ENCODE measurements around the gene ZBTB7C. TPM values are rescaled to one million over a fixed set of nuclear protein-coding genes. Genes with fewer than 3 reads are reported as not detected.

Gene ZBTB7C
- total RNA-seq, 4 donors from 2014 or later: 26.0 to 50.6 (median 46.2) TPM

DNA sequence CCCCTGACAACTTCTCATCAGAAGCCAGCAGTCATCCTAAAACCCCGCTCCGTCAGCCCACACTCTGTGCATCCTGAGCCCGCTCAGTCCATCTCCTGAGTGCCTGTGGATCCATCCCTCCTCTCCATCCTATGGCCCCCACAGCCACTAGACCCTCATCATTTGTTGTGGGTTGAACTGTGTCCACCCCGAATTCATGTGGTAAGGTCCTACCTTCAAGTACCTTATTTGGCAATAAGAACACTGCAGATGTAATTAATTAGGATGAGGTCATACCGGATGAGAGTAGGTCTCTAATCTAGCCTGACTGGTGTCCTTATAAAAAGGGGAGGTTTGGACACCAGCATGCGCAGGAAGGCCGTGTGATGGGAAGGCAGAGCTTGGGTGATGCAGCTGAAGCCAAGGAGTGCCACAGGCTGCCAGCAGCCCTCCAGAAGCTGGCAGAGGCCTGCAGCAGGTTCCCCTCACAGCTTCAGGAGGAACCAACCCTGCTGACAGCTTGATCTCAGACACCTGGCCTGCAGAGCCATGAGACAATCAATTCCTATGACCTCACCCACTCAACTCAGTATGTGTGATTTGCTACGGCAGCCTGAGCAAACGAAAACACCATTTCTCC lies 192.4 kb downstream of the ZBTB7C start:
- no peaks in the 10 kb centered on the region for H3K36me3 ChIP-seq
- WGBS: 87% methylated on average over 9 of the region's 9 CpGs
- H3K27me3 ChIP-seq: no peaks in the 10 kb centered on the region
- H3K9me3 ChIP-seq: no peaks in the 10 kb centered on the region
- DNase-seq (ENCODE audit: low spot score in 2 of 2): no peak
- no peak overlapping the region for H3K27ac ChIP-seq
- H3K4me1 ChIP-seq: peaks cover 2% of the 10 kb centered on the region
- TF ChIP-seq, protein P1, sequence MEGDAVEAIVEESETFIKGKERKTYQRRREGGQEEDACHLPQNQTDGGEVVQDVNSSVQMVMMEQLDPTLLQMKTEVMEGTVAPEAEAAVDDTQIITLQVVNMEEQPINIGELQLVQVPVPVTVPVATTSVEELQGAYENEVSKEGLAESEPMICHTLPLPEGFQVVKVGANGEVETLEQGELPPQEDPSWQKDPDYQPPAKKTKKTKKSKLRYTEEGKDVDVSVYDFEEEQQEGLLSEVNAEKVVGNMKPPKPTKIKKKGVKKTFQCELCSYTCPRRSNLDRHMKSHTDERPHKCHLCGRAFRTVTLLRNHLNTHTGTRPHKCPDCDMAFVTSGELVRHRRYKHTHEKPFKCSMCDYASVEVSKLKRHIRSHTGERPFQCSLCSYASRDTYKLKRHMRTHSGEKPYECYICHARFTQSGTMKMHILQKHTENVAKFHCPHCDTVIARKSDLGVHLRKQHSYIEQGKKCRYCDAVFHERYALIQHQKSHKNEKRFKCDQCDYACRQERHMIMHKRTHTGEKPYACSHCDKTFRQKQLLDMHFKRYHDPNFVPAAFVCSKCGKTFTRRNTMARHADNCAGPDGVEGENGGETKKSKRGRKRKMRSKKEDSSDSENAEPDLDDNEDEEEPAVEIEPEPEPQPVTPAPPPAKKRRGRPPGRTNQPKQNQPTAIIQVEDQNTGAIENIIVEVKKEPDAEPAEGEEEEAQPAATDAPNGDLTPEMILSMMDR (IDR thresholded peaks at IDR 0.05): no peak
- TF ChIP-seq EP300 (IDR thresholded peaks at IDR 0.05): no peak
- TF ChIP-seq POLR2A (IDR thresholded peaks at IDR 0.05): no peak
- no peak for TF ChIP-seq POLR2AphosphoS5 (IDR thresholded peaks at IDR 0.05)
- H3K4me3 ChIP-seq: no peak overlapping the region

DNA sequence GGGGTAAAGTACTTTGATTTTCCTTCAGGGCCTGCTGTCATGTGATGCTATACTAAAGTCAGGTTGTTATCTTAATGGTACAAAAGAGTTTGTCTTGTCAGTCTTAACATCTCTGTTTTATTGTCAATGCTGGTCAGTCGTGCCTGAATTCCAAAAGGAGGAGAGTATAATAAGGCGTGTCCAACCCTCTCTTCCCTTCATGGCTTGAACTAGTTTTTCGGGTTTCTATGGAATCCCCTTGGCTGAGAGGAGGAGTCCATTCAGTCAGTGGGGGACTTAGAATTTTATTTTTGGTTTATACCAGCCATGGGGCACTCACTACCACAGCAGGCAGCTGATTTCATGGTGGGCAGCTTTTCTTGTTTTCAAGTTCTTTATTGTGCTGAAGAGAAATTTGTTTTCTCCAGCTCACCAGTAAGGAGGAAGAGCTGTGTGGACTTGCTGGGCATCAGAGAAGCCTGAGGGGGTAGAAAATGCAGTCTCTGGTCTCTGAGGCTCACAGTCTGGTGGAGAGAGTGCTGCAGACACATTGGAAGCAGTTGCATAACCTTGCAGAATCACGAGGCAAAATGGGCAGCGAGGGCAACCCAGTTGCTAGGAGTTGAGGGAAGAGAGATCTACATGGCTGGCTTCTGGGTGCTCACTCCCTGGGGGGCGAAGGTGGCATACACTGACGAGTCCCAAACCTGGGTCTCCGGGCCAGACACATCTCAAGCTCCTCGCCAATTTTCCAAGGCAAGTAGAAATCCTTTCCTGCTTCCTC lies 193.1 kb downstream of the ZBTB7C start:
- no peak overlapping the region for H3K27ac ChIP-seq
- H3K4me3 ChIP-seq: no peak overlapping the region
- no peaks in the 10 kb centered on the region for H3K27me3 ChIP-seq
- no peaks in the 10 kb centered on the region for H3K9me3 ChIP-seq
- H3K4me1 ChIP-seq: no peaks in the 10 kb centered on the region
- 65% methylated on average over 8 of the region's 9 CpGs for WGBS
- TF ChIP-seq POLR2AphosphoS5 (IDR thresholded peaks at IDR 0.05) (no peak), EP300 (IDR thresholded peaks at IDR 0.05) (no peak), POLR2A (IDR thresholded peaks at IDR 0.05) (no peak)
- TF ChIP-seq, protein P1 (IDR thresholded peaks at IDR 0.05): no peak
- H3K36me3 ChIP-seq: no peaks in the 10 kb centered on the region
- no peak for DNase-seq (ENCODE audit: low spot score in 2 of 2)

DNA sequence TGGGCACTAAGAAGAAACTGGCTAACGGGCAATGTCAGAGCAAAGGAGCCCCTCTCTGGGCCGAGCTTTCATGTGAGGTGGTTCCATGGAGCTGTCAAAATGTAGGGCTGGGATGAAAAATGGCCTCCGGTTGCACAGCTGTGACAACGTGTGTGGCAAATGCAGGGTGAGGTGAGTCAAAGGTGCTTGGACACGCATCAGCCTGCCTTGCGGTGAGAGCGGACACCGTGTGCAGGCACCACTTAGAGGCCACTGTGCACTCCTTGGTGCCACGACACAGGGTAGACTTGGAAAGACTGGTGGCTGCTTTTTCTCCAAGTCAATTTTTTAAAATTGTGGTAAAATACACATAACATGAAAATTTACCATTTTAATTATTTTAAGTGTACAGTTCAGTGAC lies 195.4 kb downstream of the ZBTB7C start:
- no peaks in the 10 kb centered on the region for H3K36me3 ChIP-seq
- WGBS: 93% methylated on average over 9 of the region's 9 CpGs
- H3K27ac ChIP-seq: no peak overlapping the region
- no peaks in the 10 kb centered on the region for H3K27me3 ChIP-seq
- H3K9me3 ChIP-seq: no peaks in the 10 kb centered on the region
- no peak overlapping the region for H3K4me3 ChIP-seq
- DNase-seq (ENCODE audit: low spot score in 2 of 2): no peak
- TF ChIP-seq EP300 (IDR thresholded peaks at IDR 0.05) (no peak), POLR2AphosphoS5 (IDR thresholded peaks at IDR 0.05) (no peak), POLR2A (IDR thresholded peaks at IDR 0.05) (no peak)
- TF ChIP-seq, protein P1 (IDR thresholded peaks at IDR 0.05): no peak
- no peaks in the 10 kb centered on the region for H3K4me1 ChIP-seq

DNA sequence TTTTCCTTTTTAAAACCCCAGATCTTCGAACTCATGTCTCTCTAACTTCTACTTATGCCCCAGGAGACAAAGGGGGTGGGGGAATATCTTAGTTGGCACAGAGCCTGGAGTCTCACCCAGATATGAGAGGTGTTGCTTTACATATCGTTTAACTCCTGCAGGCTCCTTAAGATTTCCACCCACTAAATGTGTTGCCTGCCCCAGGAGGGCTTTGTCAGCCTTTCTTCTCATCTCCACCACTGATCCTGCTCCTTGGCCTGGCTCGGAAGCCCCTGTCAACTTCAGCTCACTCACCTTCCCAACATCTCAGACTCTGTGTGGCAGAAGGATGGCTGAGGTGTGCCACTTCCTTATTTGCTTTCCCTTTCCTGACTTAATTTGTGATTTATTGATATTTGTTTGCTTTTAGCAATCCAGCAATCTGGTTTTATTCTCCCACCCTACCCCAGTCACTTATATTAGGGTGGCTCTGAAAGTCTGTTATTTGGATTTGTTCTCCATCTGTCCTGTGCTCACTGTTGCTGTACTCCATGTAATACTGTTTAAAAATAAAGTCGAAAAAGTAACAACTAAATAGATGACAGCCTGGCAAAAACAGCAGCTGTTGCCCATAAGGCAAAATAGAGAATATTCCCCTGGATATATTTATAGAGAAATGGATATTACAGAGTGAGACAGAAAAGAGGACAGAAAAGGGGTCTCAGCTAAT lies 200.6 kb downstream of the ZBTB7C start:
- Histone ChIP-seq H3K27me3 (no peaks in the 10 kb centered on the region), H3K27ac (no peak overlapping the region), H3K4me1 (no peaks in the 10 kb centered on the region), H3K9me3 (no peaks in the 10 kb centered on the region), H3K36me3 (no peaks in the 10 kb centered on the region), H3K4me3 (no peak overlapping the region)
- 51% methylated on average over 4 of the region's 4 CpGs for WGBS
- TF ChIP-seq POLR2A (IDR thresholded peaks at IDR 0.05) (no peak), EP300 (IDR thresholded peaks at IDR 0.05) (no peak), POLR2AphosphoS5 (IDR thresholded peaks at IDR 0.05) (no peak)
- TF ChIP-seq, protein P1 (IDR thresholded peaks at IDR 0.05): no peak
- DNase-seq (ENCODE audit: low spot score in 2 of 2): no peak

DNA sequence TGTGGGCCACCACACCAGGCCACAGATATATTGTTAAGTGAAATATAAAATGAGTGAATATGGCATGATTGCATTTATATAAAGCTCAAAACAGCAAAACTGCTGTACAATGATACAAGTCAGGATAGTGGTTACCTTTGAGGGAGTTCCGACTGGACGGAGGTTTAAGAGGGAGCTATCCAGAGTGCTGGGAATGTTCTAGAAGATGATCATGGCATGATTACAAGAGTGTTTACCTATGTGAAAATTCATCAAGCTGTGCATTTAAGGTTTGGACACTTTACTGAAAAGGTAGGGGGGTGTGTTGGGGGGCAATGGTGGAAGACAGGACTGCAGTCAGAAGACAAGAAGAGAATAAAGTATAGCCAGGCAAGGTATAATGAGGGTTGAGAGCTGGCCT lies 201.4 kb downstream of the ZBTB7C start:
- H3K4me3 ChIP-seq: no peak overlapping the region
- TF ChIP-seq, protein P1 (IDR thresholded peaks at IDR 0.05): no peak
- TF ChIP-seq POLR2AphosphoS5 (IDR thresholded peaks at IDR 0.05): no peak
- TF ChIP-seq EP300 (IDR thresholded peaks at IDR 0.05): no peak
- no peak for TF ChIP-seq POLR2A (IDR thresholded peaks at IDR 0.05)
- no peaks in the 10 kb centered on the region for H3K36me3 ChIP-seq
- H3K27me3 ChIP-seq: no peaks in the 10 kb centered on the region
- no peaks in the 10 kb centered on the region for H3K9me3 ChIP-seq
- H3K27ac ChIP-seq: no peak overlapping the region
- H3K4me1 ChIP-seq: no peaks in the 10 kb centered on the region
- 96% methylated on average over 2 of the region's 2 CpGs for WGBS
- DNase-seq (ENCODE audit: low spot score in 2 of 2): no peak
